ENCODE measurements around the gene ABCC9.

DNA sequence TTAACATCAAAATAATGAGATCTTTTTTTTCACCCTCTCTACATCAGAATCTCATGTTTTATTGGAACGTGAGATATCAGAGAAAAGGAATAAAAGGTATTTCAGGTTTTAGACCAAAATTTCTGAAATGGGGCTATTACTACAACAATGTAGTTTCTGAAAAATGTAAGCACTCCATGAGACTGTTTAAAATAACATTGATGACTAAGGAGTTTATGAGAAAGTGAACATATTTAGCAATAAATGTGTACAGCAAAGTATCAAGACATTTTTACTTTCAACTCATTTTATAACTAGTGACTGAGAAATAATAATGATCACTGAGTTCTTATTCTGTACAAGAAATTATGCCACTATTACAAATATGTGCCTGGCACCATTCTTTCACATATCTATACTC is 39.3 kb upstream of the ABCC9 start:
- TF ChIP-seq, protein P1, sequence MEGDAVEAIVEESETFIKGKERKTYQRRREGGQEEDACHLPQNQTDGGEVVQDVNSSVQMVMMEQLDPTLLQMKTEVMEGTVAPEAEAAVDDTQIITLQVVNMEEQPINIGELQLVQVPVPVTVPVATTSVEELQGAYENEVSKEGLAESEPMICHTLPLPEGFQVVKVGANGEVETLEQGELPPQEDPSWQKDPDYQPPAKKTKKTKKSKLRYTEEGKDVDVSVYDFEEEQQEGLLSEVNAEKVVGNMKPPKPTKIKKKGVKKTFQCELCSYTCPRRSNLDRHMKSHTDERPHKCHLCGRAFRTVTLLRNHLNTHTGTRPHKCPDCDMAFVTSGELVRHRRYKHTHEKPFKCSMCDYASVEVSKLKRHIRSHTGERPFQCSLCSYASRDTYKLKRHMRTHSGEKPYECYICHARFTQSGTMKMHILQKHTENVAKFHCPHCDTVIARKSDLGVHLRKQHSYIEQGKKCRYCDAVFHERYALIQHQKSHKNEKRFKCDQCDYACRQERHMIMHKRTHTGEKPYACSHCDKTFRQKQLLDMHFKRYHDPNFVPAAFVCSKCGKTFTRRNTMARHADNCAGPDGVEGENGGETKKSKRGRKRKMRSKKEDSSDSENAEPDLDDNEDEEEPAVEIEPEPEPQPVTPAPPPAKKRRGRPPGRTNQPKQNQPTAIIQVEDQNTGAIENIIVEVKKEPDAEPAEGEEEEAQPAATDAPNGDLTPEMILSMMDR (IDR thresholded peaks at IDR 0.05; ENCODE audit: insufficient read depth, low read length, poor library complexity, severe bottlenecking) = no peak
- TF ChIP-seq EZH2phosphoT487 (conservative IDR thresholded peaks at IDR 0.05; ENCODE audit: low read length) = no peak

All from SU-DHL-6 (cell line).